Cardiac septum (tissue), 1 donor: ENCODE data around the gene C9orf50. TPM values are rescaled to one million over a fixed set of nuclear protein-coding genes. Genes with fewer than 3 reads are reported as not detected.
"Not testable (repeated sequence)": the region's sequence is repeated elsewhere in the genome, so short reads cannot be mapped to it uniquely, and the experiment has no call there.

Source experiments
- DNase-seq: peaks from one replicate; pipeline ENCODE4 v3.0.0-alpha.2; 2020; ENCODE audit warnings: low spot score
- intact Hi-C: fragments of 100-400 bp; cut with DNase I; formaldehyde crosslinking; loops from one replicate; pipeline ENCODE4 v1.14.0; 2022
- long read RNA-seq: library from polyadenylated mRNA; unstranded; transcript quantifications from one replicate; pipeline ENCODE4 v2.0.0, GENCODE V29; 2021
- total RNA-seq: library from RNA; stranded (reverse); fragmentation: NEBNext Ultra II Directional; extraction: Animal tissue kit (Norgen Biotek cat#: 25700); gene quantifications from one replicate; pipeline ENCODE4 v1.2.1, GENCODE V29; 2021
- donor health status: DM: no; HTN: no; CAD: no.

Gene C9orf50
- 0.22 TPM for total RNA-seq
- long read RNA-seq: 0 reads

GRCh38 chr9:129620669-129621295 lies at the start of gene C9orf50:
TSS of gene C9orf50 (minus strand) at chr9:129621101. CDS start at chr9:129620574, 527 bp downstream.
- intact Hi-C loops: no loop called here

GRCh38 chr9:129669946-129670345 lies 49.0 kb upstream of the C9orf50 start:
- intact Hi-C loops: no loop called here
- DNase-seq: no peak

More at GRCh38 chr9:129620669-129621295, at the start of gene C9orf50:
- no peak for DNase-seq

- intact Hi-C loops: no loop called here
- no peak for DNase-seq
Observed at GRCh38 chr9:129669141-129669718, 48.3 kb upstream of the C9orf50 start.

- intact Hi-C loops: no loop called here
- DNase-seq: no peak
Observed at GRCh38 chr9:129667850-129668249, 46.9 kb upstream of the C9orf50 start.

- intact Hi-C loops: no loop called here
- no peak for DNase-seq
Observed at GRCh38 chr9:129667378-129667777, 46.5 kb upstream of the C9orf50 start.

- no peak for DNase-seq
- intact Hi-C loops: no loop called here
Observed at GRCh38 chr9:129666575-129666974, 45.7 kb upstream of the C9orf50 start.

- no peak for DNase-seq
- intact Hi-C loops: no loop called here
Observed at GRCh38 chr9:129665814-129666520, 45.1 kb upstream of the C9orf50 start.

GRCh38 chr9:129665389-129665775 lies 44.5 kb upstream of the C9orf50 start, which contains the start of gene PRRX2:
TSS of gene PRRX2 (plus strand) at chr9:129665647. CDS start at chr9:129665868, 221 bp downstream.
- DNase-seq: no peak
- intact Hi-C loops: no loop called here

- no peak for DNase-seq
- intact Hi-C loops: no loop called here
Observed at GRCh38 chr9:129664746-129665388, 44.0 kb upstream of the C9orf50 start.

GRCh38 chr9:129662239-129662638 lies 41.3 kb upstream of the C9orf50 start:
- intact Hi-C loops, DNase-seq: not testable (repeated sequence)

- intact Hi-C loops: no loop called here
- DNase-seq: no peak
Observed at GRCh38 chr9:129661029-129661428, 40.1 kb upstream of the C9orf50 start.

- DNase-seq: no peak
- intact Hi-C loops: no loop called here
Observed at GRCh38 chr9:129656795-129657390, 36.0 kb upstream of the C9orf50 start.

- DNase-seq: no peak
- intact Hi-C loops: no loop called here
Observed at GRCh38 chr9:129655696-129656095, 34.8 kb upstream of the C9orf50 start.

- DNase-seq: no peak
- intact Hi-C loops: no loop called here
Observed at GRCh38 chr9:129655154-129655553, 34.3 kb upstream of the C9orf50 start.

GRCh38 chr9:129654554-129655040 lies 33.7 kb upstream of the C9orf50 start:
- intact Hi-C loops: no loop called here
- no peak for DNase-seq

GRCh38 chr9:129653823-129654553 lies 33.1 kb upstream of the C9orf50 start:
- no peak for DNase-seq
- intact Hi-C loops: no loop called here

- no peak for DNase-seq
- intact Hi-C loops: no loop called here
Observed at GRCh38 chr9:129650680-129651235, 29.9 kb upstream of the C9orf50 start.

- no peak for DNase-seq
- intact Hi-C loops: no loop called here
Observed at GRCh38 chr9:129649726-129650679, 29.1 kb upstream of the C9orf50 start.
